GM12878 (cell line): Measurements from ENCODE around the gene OLFM2. TPM values are rescaled to one million over a fixed set of nuclear protein-coding genes. Genes with fewer than 3 reads are reported as not detected.
A peak's percentile ranks its signal among the peaks of the same experiment; 100 is the strongest.

Source experiments
- ASH2L ChIP-seq: fragments of 300-600, 200-600 bp; sonication (generic); IDR thresholded peaks from 2 replicates; pipeline ENCODE4 v1.6.1; 2017; ENCODE audit warnings: low read depth, mild to moderate bottlenecking, borderline replicate concordance
- BMI1 ChIP-seq: fragments of 450-650 bp; IDR thresholded peaks from 2 replicates; pipeline ENCODE4 v1.6.1; 2016; ENCODE audit warnings: mild to moderate bottlenecking, moderate library complexity, borderline replicate concordance
- CBFB ChIP-seq: IDR thresholded peaks from 2 replicates; pipeline ENCODE4 v1.6.1; 2016; ENCODE audit warnings: antibody characterized with exemption, low read depth
- DPF2 ChIP-seq: fragments of 450-650 bp; IDR thresholded peaks from 2 replicates; pipeline ENCODE4 v1.6.1; 2017; ENCODE audit warnings: mild to moderate bottlenecking
- NFYB ChIP-seq: IDR thresholded peaks from 2 replicates; pipeline ENCODE4 v1.6.1; 2011; ENCODE audit warnings: low read depth, mild to moderate bottlenecking, low read length, improper control_type of control experiment, moderate library complexity; ENCODE audit not compliant: insufficient read depth
- NR2F1 ChIP-seq: fragments of 450-650 bp; conservative IDR thresholded peaks from 2 replicates; pipeline ENCODE4 v1.6.1; 2017; ENCODE audit warnings: mild to moderate bottlenecking
- RCOR1 ChIP-seq: conservative IDR thresholded peaks from 2 replicates; pipeline ENCODE4 v1.6.1; 2012; ENCODE audit warnings: low read depth, low read length, improper control_type of control experiment
- SMAD1 ChIP-seq: fragments of 450-650 bp; IDR thresholded peaks from 2 replicates; pipeline ENCODE4 v1.6.1; 2018; ENCODE audit warnings: mild to moderate bottlenecking, low read depth; ENCODE audit not compliant: partially characterized antibody
- polyA plus RNA-seq, 11 experiments: library from polyadenylated mRNA; depleted of rRNA in 4 of 11; unstranded in 6 of 11; stranded (reverse) in 5 of 11; fragments of >200 nt; fragmentation: Nextera tagmentation in 4 of 11; fragmentation: Illumina TruSeq in 1 of 11; extraction: Ambion mirVana in 4 of 11; extraction: Trizol in 1 of 11; gene quantifications; 1 replicate in 1 of 11; 2 replicates in 10 of 11; pipeline versions ENCODE4 v1.2.1 to v1.2.3, GENCODE V29; 2011 to 2016; ENCODE audit warnings: inconsistent platforms in 2 of 11, missing spikeins in 2 of 11, low read depth in 1 of 11
- total RNA-seq, 4 experiments: library from RNA; depleted of rRNA in 3 of 4; stranded (reverse); fragments of >200 nt in 3 of 4; fragmentation: Illumina TruSeq in 1 of 4; extraction: Trizol in 1 of 4; gene quantifications; 2 replicates each; pipeline versions ENCODE4 v1.2.1 to v1.2.3, GENCODE V29; 2013 to 2021
- TF ChIP-seq, protein P1 (sequence below): IDR thresholded peaks from 2 replicates; pipeline ENCODE4 v1.6.1; 2011; ENCODE audit warnings: borderline replicate concordance, low read depth, mild to moderate bottlenecking, moderate library complexity, low read length; ENCODE audit not compliant: insufficient read depth, poor library complexity, severe bottlenecking
- TF ChIP-seq, protein P2 (sequence below): fragments of 450-650 bp; IDR thresholded peaks from 2 replicates; pipeline ENCODE4 v1.6.1; 2016; ENCODE audit warnings: mild to moderate bottlenecking
- TF ChIP-seq, protein P3 (sequence below): fragments of 450-650 bp; IDR thresholded peaks from 2 replicates; pipeline ENCODE4 v1.6.1; 2017; ENCODE audit warnings: mild to moderate bottlenecking, low read depth, inconsistent platforms; ENCODE audit not compliant: poor library complexity, severe bottlenecking
- TF ChIP-seq, protein P4 (sequence below): fragments of 450-650 bp; IDR thresholded peaks from 2 replicates; pipeline ENCODE4 v1.6.1; 2017; ENCODE audit warnings: mild to moderate bottlenecking, moderate library complexity
- TF ChIP-seq, protein P5 (sequence below): IDR thresholded peaks from 2 replicates; pipeline ENCODE4 v1.6.1; 2012; ENCODE audit warnings: low read depth, low read length, improper control_type of control experiment
- TF ChIP-seq, protein P6 (sequence below), 3 experiments: IDR thresholded peaks in 2 of 3; conservative IDR thresholded peaks in 1 of 3; 2 replicates each; pipeline ENCODE4 v1.5.1; 2011; ENCODE audit warnings: low read depth in 3 of 3, low read length in 3 of 3, mild to moderate bottlenecking in 3 of 3, control low read depth in 2 of 3, moderate library complexity in 2 of 3, inconsistent platforms in 1 of 3, mixed read lengths in 1 of 3; ENCODE audit not compliant: control insufficient read depth in 2 of 3, insufficient read depth in 1 of 3; ENCODE audit errors: extremely low read depth in 1 of 3

The OLFM2 gene
- total and polyA plus RNA-seq, 10 of the 15 experiments (the other 5 are each of a cell fraction or from before 2014, with no cell fraction given) = 0.07 to 3.5 (median 0.27) TPM; not detected in 5

DNA sequence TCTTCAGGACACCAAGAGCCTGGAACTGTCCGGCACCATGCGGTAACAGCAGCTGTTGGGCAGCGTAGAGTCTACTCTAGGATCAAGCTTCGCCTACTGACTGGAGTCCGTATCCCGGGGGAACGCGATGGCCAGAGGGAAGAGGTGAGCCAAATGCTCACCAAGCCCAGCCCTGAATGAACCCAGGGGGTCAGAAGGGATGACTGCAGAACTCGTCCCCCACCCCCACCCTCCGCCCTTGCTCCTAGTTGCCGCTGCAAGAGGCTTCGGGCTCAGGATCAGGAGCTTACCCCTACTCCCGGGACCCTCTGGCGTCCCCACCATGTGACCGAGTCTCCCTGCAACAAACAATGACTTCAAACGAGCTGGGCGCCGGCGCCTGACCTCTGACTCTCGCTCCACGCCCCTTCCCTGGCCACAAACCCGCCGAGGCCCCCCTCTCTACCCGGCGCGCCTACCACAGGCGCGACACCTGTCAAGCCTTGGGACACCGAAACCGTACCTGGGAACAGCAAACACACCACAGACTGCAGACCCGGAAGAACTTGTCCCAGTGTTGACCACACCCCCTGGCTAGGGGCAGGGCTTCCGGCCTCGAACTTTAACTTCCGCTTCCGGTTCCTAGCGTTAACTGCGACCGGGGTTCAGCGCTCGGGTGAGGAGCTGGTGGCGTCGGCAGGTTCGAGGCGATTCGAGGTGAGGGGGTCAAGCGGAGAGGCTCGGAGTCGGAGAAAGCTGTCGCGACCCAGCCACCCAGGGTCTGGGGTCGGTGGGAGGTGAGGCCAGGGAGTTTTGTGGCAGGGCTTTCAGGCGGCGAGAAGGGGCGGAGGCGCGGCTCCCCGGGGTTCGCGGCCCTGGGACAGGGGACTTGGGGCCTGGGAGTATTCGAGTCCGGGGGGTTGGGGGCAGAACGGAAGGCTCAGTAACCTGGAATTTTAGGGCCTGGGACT lies 108.8 kb downstream of the OLFM2 start, which contains the start of gene UBL5 (continued):
- TF ChIP-seq, protein P1, sequence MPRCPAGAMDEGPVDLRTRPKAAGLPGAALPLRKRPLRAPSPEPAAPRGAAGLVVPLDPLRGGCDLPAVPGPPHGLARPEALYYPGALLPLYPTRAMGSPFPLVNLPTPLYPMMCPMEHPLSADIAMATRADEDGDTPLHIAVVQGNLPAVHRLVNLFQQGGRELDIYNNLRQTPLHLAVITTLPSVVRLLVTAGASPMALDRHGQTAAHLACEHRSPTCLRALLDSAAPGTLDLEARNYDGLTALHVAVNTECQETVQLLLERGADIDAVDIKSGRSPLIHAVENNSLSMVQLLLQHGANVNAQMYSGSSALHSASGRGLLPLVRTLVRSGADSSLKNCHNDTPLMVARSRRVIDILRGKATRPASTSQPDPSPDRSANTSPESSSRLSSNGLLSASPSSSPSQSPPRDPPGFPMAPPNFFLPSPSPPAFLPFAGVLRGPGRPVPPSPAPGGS = no peak
- peak; percentile 70 for TF ChIP-seq NR2F1
- TF ChIP-seq ASH2L = no peak
- TF ChIP-seq, protein P2, sequence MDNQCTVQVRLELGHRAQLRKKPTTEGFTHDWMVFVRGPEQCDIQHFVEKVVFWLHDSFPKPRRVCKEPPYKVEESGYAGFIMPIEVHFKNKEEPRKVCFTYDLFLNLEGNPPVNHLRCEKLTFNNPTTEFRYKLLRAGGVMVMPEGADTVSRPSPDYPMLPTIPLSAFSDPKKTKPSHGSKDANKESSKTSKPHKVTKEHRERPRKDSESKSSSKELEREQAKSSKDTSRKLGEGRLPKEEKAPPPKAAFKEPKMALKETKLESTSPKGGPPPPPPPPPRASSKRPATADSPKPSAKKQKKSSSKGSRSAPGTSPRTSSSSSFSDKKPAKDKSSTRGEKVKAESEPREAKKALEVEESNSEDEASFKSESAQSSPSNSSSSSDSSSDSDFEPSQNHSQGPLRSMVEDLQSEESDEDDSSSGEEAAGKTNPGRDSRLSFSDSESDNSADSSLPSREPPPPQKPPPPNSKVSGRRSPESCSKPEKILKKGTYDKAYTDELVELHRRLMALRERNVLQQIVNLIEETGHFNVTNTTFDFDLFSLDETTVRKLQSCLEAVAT = no peak
- TF ChIP-seq, protein P3, sequence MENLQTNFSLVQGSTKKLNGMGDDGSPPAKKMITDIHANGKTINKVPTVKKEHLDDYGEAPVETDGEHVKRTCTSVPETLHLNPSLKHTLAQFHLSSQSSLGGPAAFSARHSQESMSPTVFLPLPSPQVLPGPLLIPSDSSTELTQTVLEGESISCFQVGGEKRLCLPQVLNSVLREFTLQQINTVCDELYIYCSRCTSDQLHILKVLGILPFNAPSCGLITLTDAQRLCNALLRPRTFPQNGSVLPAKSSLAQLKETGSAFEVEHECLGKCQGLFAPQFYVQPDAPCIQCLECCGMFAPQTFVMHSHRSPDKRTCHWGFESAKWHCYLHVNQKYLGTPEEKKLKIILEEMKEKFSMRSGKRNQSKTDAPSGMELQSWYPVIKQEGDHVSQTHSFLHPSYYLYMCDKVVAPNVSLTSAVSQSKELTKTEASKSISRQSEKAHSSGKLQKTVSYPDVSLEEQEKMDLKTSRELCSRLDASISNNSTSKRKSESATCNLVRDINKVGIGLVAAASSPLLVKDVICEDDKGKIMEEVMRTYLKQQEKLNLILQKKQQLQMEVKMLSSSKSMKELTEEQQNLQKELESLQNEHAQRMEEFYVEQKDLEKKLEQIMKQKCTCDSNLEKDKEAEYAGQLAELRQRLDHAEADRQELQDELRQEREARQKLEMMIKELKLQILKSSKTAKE = peak; percentile 61
- TF ChIP-seq RCOR1 = 0 out of 2 replicates have a peak, but pooled peaks have one; percentile 66
- TF ChIP-seq, protein P4, sequence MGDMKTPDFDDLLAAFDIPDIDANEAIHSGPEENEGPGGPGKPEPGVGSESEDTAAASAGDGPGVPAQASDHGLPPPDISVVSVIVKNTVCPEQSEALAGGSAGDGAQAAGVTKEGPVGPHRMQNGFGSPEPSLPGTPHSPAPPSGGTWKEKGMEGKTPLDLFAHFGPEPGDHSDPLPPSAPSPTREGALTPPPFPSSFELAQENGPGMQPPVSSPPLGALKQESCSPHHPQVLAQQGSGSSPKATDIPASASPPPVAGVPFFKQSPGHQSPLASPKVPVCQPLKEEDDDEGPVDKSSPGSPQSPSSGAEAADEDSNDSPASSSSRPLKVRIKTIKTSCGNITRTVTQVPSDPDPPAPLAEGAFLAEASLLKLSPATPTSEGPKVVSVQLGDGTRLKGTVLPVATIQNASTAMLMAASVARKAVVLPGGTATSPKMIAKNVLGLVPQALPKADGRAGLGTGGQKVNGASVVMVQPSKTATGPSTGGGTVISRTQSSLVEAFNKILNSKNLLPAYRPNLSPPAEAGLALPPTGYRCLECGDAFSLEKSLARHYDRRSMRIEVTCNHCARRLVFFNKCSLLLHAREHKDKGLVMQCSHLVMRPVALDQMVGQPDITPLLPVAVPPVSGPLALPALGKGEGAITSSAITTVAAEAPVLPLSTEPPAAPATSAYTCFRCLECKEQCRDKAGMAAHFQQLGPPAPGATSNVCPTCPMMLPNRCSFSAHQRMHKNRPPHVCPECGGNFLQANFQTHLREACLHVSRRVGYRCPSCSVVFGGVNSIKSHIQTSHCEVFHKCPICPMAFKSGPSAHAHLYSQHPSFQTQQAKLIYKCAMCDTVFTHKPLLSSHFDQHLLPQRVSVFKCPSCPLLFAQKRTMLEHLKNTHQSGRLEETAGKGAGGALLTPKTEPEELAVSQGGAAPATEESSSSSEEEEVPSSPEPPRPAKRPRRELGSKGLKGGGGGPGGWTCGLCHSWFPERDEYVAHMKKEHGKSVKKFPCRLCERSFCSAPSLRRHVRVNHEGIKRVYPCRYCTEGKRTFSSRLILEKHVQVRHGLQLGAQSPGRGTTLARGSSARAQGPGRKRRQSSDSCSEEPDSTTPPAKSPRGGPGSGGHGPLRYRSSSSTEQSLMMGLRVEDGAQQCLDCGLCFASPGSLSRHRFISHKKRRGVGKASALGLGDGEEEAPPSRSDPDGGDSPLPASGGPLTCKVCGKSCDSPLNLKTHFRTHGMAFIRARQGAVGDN = peak; percentile 42; the same call in 1 of the 2 replicates
- TF ChIP-seq SMAD1 = peak; percentile 81
- no peak for TF ChIP-seq BMI1
- TF ChIP-seq, protein P5, sequence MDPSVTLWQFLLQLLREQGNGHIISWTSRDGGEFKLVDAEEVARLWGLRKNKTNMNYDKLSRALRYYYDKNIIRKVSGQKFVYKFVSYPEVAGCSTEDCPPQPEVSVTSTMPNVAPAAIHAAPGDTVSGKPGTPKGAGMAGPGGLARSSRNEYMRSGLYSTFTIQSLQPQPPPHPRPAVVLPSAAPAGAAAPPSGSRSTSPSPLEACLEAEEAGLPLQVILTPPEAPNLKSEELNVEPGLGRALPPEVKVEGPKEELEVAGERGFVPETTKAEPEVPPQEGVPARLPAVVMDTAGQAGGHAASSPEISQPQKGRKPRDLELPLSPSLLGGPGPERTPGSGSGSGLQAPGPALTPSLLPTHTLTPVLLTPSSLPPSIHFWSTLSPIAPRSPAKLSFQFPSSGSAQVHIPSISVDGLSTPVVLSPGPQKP = peak; percentile 92
- TF ChIP-seq DPF2 = 0 out of 2 replicates have a peak, but pooled peaks have one; percentile 45
- TF ChIP-seq NFYB = no peak
- TF ChIP-seq, protein P6, sequence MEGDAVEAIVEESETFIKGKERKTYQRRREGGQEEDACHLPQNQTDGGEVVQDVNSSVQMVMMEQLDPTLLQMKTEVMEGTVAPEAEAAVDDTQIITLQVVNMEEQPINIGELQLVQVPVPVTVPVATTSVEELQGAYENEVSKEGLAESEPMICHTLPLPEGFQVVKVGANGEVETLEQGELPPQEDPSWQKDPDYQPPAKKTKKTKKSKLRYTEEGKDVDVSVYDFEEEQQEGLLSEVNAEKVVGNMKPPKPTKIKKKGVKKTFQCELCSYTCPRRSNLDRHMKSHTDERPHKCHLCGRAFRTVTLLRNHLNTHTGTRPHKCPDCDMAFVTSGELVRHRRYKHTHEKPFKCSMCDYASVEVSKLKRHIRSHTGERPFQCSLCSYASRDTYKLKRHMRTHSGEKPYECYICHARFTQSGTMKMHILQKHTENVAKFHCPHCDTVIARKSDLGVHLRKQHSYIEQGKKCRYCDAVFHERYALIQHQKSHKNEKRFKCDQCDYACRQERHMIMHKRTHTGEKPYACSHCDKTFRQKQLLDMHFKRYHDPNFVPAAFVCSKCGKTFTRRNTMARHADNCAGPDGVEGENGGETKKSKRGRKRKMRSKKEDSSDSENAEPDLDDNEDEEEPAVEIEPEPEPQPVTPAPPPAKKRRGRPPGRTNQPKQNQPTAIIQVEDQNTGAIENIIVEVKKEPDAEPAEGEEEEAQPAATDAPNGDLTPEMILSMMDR (IDR thresholded peaks at IDR 0.05 in 2 of 3, conservative IDR thresholded peaks at IDR 0.05 in 1 of 3; ENCODE audit: control insufficient read depth in 2 of 3, extremely low read depth in 1 of 3, insufficient read depth in 1 of 3, low read depth in 3 of 3, low read length in 3 of 3) = no peak
- TF ChIP-seq CBFB = peak; percentile 91; the same call in 1 of the 2 replicates
